C4-2B (cell line): Measurements from ENCODE around the gene SLC25A21.

Experiments
- CTCF ChIP-seq: fragments of 450-650 bp; conservative IDR thresholded peaks from 2 replicates; pipeline ENCODE4 v1.5.1; 2017; ENCODE audit warnings: mild to moderate bottlenecking
- ZFX ChIP-seq: fragments of 450-650 bp; IDR thresholded peaks from 2 replicates; pipeline ENCODE4 v1.6.1; 2017

GRCh38 chr14:36661506-36662257, 510.7 kb downstream of the SLC25A21 start, which contains the start of gene PAX9:
- TF ChIP-seq CTCF, result no peak
- no peak for TF ChIP-seq ZFX
